Glomerular visceral epithelial cell (primary cell): ENCODE results near the gene TCOF1.

Experiments
- DNase-seq: peaks from one replicate; pipeline ENCODE4 v3.0.0-alpha.2; 2016; ENCODE audit errors: extremely low spot score

The TCOF1 gene

DNA sequence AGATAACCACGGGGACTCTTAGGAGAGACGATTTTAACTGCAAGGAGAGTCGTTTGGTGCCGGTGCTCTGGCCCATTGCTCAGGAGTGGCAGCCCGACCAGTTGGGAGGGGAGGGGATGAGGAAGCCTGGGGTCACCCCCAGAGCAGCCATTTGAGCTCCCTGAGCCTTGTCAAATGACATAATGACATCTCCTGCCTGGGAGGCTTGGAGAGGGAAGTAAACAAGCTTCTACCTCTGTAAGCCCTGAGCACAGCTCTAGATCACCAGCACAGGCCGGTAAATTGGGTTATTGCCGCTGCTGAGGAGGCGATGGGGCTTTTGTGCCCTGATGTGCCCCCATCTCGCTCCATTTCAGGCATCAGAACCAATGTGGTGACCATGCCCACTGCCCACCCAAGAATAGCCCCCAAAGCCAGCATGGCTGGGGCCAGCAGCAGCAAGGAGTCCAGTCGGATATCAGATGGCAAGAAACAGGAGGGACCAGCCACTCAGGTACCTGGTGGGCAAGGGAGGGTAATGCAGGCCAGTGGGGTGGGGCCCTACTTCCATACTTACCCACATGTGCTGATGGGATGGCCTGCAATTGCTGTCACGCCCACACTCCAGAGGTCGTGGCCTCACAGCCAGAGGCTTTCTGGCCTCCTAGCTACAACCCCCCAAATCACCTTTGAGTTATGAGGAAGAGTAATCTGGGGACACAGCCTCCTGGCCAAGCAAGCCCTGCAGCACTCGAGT, 32.2 kb downstream of the TCOF1 start:
- DNase-seq = no peak

DNA sequence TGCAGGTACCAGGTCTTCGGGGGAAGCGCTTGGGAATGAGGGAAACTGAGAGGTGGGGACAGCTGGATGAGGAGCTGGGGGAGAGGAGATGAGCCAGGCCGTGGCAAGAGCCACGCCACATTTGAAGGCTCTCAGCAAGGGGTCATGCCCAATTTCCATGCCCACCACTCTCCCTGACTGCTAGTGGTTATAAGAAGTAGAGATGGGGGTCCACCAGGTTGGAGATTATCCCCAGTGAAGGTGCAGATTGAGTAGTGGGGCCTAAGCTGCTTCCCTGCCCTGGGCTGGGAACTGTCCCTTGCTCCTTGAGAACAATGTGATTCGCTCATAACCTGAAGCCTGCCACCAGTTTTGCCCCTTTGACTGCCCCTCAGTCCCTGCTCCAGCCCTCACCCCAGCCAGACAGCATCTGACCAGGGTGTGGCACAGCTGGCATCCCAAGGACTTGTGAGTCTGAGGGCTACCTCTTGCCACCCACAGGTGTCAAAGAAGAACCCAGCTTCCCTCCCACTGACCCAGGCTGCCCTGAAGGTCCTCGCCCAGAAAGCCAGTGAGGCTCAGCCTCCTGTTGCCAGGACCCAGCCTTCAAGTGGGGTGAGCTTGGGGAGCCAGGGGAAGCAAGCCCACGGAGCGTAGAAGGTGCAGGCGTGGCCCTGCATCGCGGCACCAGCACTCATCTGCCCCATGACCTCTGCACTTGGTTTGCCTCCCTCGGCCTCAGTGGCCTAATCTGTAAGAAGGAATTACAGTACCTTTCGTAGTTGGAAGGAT, 33.8 kb downstream of the TCOF1 start:
- DNase-seq = no peak

DNA sequence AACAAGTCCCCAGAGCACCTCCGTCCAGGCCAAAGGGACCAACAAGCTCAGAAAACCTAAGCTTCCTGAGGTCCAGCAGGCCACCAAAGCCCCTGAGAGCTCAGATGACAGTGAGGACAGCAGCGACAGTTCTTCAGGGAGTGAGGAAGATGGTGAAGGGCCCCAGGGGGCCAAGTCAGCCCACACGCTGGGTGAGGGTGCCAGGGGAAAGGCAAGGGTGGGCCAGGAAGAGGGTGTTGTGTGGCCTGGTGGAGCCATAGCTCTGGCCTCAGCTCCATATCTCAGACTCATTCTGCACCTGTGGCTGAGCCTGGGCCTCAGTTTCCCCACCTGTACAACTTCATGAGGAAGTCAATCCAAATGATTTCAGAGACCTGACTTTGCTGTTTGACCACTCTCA, 34.5 kb downstream of the TCOF1 start:
- DNase-seq = no peak

DNA sequence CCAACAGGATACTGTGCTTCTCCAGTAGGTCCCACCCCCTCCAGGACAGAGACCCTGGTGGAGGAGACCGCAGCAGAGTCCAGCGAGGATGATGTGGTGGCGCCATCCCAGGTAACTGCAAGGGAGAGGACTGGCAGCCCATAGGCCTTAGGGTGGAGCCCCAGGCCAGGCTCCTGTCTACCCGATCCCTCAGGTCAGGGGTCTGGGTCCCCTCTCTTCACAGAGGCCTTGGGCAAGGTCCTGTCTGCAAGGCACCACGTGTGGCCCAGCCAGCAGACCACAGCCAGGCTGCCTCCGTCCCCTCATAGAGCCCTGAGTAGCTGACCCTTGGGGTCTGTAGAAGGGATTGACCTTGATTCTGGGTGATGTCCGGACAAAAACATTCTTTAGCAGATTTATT, 35.2 kb downstream of the TCOF1 start:
- no peak for DNase-seq

DNA sequence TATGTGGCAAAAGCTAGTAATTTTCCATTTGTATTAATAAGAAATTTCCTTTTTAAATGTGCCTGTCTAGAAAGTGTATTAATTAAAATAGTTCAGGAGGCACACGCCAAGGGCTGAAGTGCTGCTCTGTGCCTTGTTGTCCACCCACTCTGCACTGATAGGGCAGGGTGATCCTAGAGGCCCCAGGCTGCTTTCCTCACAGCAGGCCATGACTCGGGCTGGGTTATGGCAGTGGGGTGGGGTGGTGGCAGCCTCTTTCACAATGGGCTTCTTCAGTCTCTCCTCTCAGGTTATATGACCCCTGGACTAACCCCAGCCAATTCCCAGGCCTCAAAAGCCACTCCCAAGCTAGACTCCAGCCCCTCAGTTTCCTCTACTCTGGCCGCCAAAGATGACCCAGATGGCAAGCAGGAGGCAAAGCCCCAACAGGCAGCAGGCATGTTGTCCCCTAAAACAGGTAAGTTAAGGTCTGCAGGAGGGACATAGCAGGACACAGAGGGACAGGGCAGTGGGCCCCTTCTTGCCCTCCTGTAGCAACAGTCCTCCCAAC, 35.7 kb downstream of the TCOF1 start:
- DNase-seq = no peak

DNA sequence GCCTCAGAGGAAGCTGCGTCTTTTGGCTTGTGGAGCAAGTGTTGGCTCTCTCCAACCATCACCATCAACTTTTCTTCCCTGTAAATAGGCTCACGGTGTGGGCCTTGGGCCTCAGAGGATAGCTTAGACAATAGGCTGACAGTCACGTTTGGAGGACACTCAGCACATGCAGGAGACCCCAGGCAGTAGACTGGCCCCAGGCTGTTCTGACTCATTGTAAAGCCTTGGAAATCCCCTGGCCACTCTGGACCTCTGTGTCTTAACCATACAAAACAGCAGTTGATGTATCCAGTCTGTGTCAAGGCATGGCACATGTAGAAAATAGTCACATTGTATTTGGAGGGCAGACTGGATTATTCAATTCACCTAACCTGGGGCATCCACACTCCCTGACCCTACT, 36.6 kb downstream of the TCOF1 start:
- peak; percentile 52 for DNase-seq

DNA sequence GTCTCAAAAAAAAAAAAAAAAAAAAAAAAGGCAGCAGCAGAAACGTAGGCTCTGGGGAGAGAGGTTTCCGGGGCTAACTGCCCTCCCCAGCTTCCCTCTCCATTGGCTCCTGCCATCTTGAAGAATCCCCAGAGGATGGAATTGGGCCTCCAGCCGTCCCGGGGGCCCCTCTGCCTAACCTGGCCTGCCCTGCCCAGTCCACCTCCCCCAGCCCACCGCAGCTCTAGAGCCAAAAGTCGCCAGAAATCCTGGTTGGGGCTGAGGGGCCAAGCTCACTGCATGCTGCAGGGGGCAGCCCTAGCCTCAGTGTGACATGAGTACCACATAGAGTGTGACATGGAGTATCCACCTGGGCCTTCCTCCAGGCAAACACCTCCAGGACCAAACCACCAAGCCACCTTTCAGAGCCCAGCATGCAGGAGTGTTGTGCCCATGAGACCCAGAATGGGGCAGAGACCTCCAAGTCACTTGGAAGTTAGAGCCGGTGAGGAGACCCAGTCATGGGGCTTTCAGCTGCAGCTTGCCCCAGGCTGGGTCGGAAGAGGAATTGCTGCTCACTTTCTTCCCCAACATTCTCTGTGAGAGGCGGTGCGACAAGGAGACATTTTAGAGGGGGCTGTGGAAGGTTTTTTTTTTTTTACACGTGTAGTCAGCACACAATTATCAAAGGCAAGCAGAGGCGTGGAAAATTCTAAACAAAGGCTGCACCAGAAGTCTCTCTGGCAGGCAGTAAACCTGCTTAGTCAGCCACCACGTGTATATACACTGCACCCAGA, 37.6 kb downstream of the TCOF1 start:
- DNase-seq = no peak

DNA sequence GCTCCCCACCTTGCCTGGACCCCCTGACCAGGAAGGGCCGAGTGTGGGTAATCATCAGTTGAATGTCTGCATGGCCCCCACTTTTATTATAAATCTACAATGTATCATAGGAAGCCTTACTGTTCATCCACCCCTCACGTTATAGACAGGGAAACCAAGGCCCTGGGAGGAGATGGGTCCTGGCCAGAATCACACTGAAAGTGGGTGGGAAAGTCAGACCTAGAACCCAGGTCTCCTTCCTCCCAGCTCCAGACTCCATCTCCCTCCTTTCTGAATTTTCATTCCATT, 38.1 kb downstream of the TCOF1 start:
- no peak for DNase-seq

DNA sequence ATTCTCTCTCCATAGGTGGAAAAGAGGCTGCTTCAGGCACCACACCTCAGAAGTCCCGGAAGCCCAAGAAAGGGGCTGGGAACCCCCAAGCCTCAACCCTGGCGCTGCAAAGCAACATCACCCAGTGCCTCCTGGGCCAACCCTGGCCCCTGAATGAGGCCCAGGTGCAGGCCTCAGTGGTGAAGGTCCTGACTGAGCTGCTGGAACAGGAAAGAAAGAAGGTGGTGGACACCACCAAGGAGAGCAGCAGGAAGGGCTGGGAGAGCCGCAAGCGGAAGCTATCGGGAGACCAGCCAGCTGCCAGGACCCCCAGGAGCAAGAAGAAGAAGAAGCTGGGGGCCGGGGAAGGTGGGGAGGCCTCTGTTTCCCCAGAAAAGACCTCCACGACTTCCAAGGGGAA, 38.8 kb downstream of the TCOF1 start:
- DNase-seq = no peak

DNA sequence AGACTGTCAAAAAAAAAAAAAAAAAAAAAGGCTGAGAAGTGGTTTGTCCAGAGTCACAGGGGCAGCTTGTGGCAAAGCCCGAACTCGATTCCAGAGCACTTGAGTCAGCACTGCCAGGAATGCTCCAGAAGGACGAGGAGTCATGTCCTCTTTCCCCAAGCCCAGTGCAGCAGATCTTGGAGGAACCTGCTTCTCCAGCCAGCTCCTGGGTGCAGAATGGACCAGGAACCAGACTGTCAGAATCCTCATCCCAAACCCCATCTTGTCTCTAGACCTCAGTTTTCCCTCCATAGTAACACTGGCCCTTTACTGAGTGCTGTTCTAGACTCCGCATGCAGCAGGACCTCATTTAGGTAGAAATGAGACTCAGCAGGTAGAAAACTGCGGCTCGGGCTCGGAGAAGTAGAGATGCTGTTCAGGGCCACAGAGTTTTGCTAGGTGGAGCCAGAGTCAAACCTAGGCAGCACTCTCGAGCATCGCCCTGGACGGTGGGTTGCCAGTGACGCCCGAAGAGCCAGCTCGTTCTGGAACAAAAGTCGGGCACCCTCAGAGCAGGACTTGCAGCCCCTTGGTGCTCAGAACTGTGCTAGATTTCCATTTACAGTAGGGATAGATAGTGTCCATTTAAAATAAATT, 39.8 kb downstream of the TCOF1 start:
- no peak for DNase-seq

DNA sequence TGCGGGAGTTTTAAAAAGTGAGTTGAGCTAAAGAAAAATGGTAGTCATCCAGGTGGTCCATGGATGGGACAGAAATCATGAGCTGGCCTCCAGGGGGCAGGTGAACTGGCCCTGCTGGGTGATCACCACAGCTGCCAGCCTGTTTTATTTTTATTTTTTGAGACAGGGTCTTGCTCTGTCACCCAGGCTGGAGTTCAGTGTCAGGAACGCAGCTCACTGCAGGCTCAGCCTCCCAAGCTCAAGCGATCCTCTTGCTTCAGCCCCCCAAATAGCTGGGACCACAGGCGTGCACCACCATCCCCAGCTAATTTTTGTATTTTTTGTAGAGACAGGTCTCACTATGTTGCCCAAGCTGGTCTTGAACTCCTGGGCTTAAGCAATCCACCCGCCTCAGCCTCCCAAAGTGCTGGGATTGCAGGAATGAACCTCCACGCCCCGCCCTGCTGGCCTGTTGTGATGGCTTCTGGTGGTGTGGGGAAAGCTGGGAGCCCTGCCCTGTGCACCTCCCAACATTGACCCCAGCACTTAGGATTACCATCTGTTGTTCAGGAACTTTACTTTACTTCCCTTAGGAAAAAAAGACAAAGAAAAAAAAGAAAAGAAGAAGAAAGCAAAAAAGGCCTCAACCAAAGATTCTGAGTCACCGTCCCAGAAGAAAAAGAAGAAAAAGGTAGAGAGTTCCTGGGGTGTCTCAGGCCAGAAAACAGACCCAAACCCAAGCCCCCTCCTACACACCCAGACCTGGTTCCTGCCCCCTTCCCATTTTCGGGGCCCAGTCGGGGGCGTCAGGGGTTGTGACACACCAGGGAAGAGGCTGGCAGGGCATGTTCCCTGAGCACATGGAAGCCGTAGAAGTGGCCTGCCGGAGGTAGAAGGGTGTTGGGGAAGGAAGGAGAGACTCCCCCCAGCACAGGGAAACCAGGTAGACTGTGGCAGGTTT, 40.6 kb downstream of the TCOF1 start:
- no peak for DNase-seq

DNA sequence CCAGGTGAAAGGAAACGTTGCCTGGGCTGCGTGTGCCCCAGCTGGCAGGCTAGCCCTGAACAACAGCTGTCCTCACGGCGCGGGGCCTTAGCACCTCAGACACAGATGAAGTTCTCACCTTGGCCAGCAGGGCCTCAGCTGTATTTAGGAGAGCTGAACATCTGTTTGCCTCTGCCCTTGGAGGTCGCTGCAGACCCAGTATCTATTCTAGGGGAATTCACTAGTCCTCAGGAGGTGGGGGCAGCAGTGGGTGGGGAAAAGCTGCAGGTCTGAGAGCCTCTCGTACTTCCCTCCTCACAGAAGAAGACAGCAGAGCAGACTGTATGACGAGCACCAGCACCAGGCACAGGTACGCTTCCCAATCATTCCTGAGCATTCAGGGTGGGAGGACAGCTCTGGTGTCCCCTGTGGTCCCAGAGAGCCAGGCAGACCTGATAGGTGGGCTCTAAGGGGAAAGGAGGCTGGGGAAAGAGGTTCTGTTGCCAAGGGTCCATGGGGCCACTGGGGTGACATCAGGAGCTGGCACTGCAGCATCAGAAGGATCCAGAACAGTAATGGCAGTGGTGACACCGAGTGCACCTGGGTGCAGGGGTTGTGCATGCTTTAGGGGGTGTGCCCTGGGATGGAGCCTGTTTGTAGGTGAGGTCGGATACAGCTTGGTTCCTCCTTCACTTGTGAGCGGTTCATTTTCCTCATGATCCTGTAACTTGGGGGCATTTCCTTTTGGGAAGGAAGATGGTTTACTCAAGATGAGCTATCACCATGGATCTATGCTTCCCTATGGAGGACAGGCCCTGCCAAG, 41.4 kb downstream of the TCOF1 start:
- DNase-seq = no peak

DNA sequence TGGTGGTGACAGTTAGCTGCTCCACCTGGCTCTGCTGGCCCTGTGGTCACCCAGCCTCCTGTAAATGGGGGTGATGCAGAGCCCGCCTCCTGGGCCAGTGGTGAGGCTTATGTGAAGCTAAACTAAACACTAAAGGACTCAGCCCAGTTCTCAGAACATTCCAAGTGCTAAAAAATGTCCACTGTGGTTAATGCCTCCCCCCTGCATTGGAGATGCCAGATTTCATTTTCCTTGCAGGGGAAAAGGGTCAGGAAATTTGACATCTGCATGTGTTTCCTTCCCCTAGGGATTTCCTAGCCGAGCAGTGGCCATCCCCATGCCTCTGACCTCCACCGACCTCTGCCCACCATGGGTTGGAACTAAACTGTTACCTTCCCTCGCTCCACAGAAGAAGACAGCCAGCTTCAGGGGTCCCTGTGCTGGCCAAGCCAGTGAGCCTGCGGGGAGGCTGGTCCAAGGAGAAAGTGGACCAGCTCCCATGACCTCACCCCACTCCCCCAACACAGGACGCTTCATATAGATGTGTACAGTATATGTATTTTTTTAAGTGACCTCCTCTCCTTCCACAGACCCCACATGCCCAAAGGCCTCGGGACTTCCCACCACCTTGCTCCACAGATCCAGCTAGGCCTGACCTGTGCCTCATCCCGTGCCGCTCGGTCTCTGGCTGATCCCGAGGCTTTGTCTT, 42.2 kb downstream of the TCOF1 start:
- no peak for DNase-seq

DNA sequence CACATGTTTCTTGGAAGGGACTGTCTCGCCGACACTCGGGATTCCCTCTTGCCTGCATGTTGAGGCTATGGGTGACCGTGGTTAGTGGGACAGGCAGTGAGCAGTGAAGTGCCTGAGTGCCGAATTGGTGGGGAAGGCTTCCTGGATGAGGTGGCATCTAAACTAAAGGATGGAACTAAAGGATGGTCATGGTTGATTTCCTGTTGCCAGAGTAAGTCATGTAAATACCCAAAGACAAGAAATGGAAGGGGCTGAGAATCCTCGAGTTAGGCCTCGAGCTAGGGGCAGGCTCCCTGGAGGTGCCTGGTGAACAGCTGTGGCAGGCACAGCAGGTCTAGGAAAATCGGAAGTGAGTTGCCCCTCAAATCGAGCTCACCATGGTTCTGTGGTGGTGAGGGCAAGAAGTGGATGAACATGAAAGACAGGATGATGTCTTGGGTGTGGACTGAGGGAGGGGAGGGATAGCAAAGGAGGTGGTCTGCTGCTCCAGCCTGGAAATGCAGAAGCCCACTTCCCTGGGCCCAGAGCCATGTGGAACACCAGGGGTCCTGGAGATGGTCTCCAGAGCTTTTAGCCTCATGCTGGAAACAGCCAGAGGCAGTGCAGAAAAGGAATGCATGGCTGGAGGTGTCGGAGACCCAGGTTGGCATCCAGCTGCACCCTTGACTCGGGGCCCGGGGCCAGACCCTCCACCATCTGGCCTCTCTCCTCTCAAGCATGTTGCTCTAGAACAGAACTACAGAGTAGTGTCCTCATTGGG, 43.0 kb downstream of the TCOF1 start:
- no peak for DNase-seq

DNA sequence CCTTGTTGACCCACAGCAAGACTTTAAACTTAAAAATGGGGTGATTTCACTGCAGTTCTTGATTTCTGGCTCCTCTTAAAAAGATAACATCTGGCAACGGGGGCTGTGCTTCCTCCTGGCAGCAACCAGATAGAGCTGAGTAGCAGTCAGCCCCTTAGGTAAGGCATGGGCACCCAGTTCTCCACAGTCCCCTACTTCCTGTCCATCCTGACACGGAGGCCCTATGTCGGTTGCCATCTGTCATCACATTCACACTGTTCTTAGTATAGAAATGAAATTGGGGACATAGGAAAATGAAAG, 43.5 kb downstream of the TCOF1 start:
- DNase-seq = no peak

DNA sequence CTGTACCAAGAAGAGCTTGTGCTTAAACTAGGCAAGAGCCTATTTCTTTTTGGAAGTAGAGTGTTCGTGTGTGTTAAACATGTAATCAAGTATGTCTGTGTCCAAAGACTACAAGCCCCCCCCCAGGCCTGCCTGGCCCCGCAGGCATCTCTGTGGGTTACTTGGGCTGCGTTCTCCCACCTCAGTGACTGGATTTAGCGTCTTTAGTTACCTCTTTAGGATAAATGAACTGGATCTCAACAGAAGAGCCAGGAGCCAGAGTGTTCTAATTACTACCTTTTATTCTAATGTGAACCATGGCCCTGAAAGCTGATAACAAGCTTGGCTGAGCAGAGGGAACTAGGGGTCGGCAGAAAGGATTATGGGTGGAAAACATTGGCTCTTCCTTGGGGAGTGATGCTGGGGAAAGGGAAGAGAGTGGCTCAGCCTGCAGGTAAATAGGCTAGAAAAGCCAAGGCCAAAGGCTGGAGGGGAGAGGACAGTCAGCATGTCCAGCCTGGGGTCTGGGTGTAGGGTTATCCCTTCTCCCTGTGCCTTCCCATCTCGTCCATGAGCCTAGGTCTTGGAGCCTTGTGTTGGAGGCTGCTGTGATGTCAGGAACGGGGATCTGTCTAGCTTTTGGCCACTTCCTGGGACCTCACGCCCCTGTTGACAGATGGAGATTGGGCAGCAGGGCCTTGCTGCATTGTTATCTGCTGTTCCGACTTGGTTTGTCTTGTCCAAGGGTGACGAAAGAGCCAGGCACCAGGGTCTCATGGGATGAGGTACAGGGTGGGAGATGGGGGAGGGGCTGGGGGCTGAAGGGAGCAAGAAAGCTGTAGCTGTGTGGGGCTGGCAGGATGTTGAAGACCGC, 44.1 kb downstream of the TCOF1 start:
- DNase-seq = no peak

DNA sequence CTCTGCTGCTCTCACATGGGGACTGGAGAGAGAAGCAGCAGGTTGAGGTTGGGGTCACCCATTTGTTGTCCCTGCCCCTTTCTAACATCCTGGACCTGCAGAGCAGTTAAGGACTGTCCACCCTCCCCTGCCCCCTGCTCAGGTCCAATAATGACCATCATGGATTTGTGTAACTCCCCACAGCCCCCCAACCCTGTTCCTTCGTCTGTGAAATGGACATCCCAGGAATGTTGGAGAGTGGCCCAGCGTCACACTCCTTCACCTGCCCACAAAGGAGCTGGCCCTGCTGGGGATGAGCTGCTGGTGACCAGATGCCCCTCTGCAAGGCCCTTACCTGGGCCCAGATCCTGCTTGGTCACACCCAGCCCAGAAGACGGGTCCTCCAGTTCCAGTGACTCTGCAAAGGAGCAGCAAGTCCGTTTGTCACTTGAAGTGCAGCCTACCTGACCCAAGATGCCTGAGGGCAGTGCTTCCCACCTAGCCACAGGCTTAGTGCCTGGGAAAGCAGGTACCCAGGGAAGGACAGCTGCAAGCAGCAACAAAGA, 44.8 kb downstream of the TCOF1 start:
- DNase-seq = no peak

DNA sequence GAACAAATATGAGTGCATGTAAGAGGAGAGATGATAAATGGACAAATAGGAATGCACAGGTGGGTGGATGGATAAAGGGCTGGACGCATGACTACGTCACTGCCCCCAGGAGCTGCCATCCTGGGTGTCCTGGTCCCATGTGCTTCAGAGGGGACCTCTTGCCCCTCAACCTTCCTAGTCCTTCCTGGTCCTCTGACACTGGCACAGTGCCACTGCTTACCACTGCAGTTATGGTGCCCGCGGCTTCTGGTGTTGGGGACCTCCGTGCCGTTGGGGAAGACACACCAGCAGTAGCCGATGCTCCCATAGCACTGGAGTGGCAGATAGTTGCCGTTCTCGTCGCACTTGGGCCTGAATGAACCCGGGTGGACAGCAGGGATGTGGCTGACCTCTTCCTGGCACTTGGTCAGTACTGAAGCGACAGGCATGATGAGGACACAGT, 45.4 kb downstream of the TCOF1 start:
- no peak for DNase-seq
